B cell (primary cell): ENCODE data around the gene FBXL20. TPM values are rescaled to one million over a fixed set of nuclear protein-coding genes. Genes with fewer than 3 reads are reported as not detected.

Source experiments
- ATAC-seq: fragments of 200-7000 bp; cut with Tn5 transposase; one replicate; pipeline ENCODE4 v1.10.0; 2021; ENCODE audit warnings: low read depth, mild to moderate bottlenecking, moderate number of reproducible peaks, moderate library complexity
- CTCF ChIA-PET: fragments of 350-600 bp; sonication (Branson Sonifier 250); formaldehyde crosslinking; loops from one replicate; lab custom pipeline; 2021; ENCODE audit warnings: antibody characterized with exemption, inconsistent platforms; lab: Charles Lee
- POLR2A ChIA-PET: fragments of 350-600 bp; sonication (Branson Sonifier 250); formaldehyde crosslinking; loops from one replicate; lab custom pipeline; 2021; ENCODE audit warnings: antibody characterized with exemption; lab: Charles Lee
- DNase-seq: peaks from one replicate; pipeline ENCODE4 v3.0.0; 2013
- H2AFZ ChIP-seq: 2 replicates; pipeline ENCODE4 v1.6.1; 2012; ENCODE audit warnings: mild to moderate bottlenecking, low read depth, low read length; ENCODE audit not compliant: insufficient read depth, poor library complexity, severe bottlenecking
- H3K27ac ChIP-seq, 2 donors: 1 replicate in 1 of 2; 2 replicates in 1 of 2; pipeline ENCODE4 v1.5.1; 2012 to 2013; ENCODE audit warnings: low read length in 2 of 2, mild to moderate bottlenecking in 2 of 2, moderate library complexity in 1 of 2
- H3K27me3 ChIP-seq, 4 experiments: fragments of 200-600 bp in 1 of 4; sonication (generic) in 1 of 4; replicated peaks in 1 of 4; 1 replicate in 2 of 4; 2 replicates in 2 of 4; pipeline versions ENCODE4 v1.6.1 to v1.7.0; 2013 to 2016; ENCODE audit warnings: low read length in 3 of 4, mild to moderate bottlenecking in 2 of 4, mixed read lengths in 1 of 4, moderate library complexity in 1 of 4; ENCODE audit not compliant: insufficient read depth in 4 of 4, control insufficient read depth in 3 of 4; ENCODE audit errors: control extremely low read depth in 1 of 4
- H3K36me3 ChIP-seq, 2 experiments: replicated peaks in 1 of 2; 1 replicate in 1 of 2; 2 replicates in 1 of 2; pipeline versions ENCODE4 v1.6.1 to v1.7.1; 2013; ENCODE audit warnings: low read length in 1 of 2; ENCODE audit not compliant: insufficient read depth in 2 of 2, control insufficient read depth in 1 of 2; ENCODE audit errors: control extremely low read depth in 1 of 2, extremely low read depth in 1 of 2
- H3K4me1 ChIP-seq, 2 donors: fragments of 200-600 bp in 1 of 2; sonication (generic) in 1 of 2; 1 replicate in 1 of 2; 2 replicates in 1 of 2; pipeline versions ENCODE4 v1.5.1 to v1.6.1; 2013 to 2017; ENCODE audit warnings: low read length in 2 of 2; ENCODE audit not compliant: control insufficient read depth in 2 of 2, insufficient read depth in 2 of 2
- H3K4me2 ChIP-seq: replicated peaks from 2 replicates; pipeline ENCODE3; 2012; ENCODE audit warnings: mild to moderate bottlenecking, low read depth, low read length; ENCODE audit not compliant: poor library complexity, severe bottlenecking
- H3K4me3 ChIP-seq, 5 experiments: fragments of 200-600 bp in 1 of 5; sonication (generic) in 1 of 5; 1 replicate in 3 of 5; 2 replicates in 2 of 5; pipeline versions ENCODE4 v1.5.1 to v1.7.0; 2011 to 2016; ENCODE audit warnings: low read length in 4 of 5, mild to moderate bottlenecking in 4 of 5, low read depth in 2 of 5, control low read depth in 1 of 5, moderate library complexity in 1 of 5; ENCODE audit not compliant: insufficient read depth in 1 of 5; ENCODE audit errors: control extremely low read depth in 1 of 5, extremely low read depth in 1 of 5
- H3K79me2 ChIP-seq: fragments of 200-600 bp; sonication (generic); one replicate; pipeline ENCODE4 v1.6.0; 2016; ENCODE audit warnings: low read length; ENCODE audit not compliant: control insufficient read depth, insufficient read depth
- H3K9ac ChIP-seq: fragments of 200-600 bp; sonication (generic); 2 replicates; pipeline ENCODE4 v1.6.1; 2017; ENCODE audit warnings: mild to moderate bottlenecking, low read length, moderate library complexity
- H3K9me3 ChIP-seq, 3 donors: one replicate each; pipeline versions ENCODE4 v1.6.1 to v1.7.1; 2013; ENCODE audit warnings: low read length in 2 of 3; ENCODE audit not compliant: control insufficient read depth in 2 of 3, insufficient read depth in 1 of 3; ENCODE audit errors: control extremely low read depth in 1 of 3
- H4K20me1 ChIP-seq: 2 replicates; pipeline ENCODE4 v1.6.0; 2012; ENCODE audit warnings: mild to moderate bottlenecking, low read length; ENCODE audit not compliant: insufficient read depth, control insufficient read depth, poor library complexity, severe bottlenecking
- H3K27ac Mint-ChIP-seq: one replicate; pipeline ENCODE4 v1.8.0; 2021; ENCODE audit warnings: mixed read lengths
- H3K27me3 Mint-ChIP-seq: one replicate; pipeline ENCODE4 v1.8.0; 2021; ENCODE audit warnings: mixed read lengths
- H3K4me1 Mint-ChIP-seq: one replicate; pipeline ENCODE4 v1.8.0; 2021; ENCODE audit warnings: mixed read lengths
- H3K4me3 Mint-ChIP-seq: one replicate; pipeline ENCODE4 v1.8.0; 2021; ENCODE audit warnings: mixed read lengths
- H3K9me3 Mint-ChIP-seq: one replicate; pipeline ENCODE4 v1.8.0; 2022; ENCODE audit warnings: mixed read lengths; ENCODE audit not compliant: insufficient read depth
- EZH2 ChIP-seq: IDR thresholded peaks from 2 replicates; pipeline ENCODE4 v1.6.1; 2012; ENCODE audit warnings: borderline replicate concordance, low read depth, mild to moderate bottlenecking, moderate library complexity, low read length; ENCODE audit not compliant: insufficient read depth, poor library complexity, severe bottlenecking
- WGBS: methylation state at CpG from one replicate; pipeline ENCODE4 v1.1.5; 2013; ENCODE audit warnings: missing lambda C conversion rate; ENCODE audit not compliant: insufficient coverage; 5-methylcytosine and 5-hydroxymethylcytosine counted together
- intact Hi-C: fragments of 100-400 bp; cut with micrococcal nuclease; formaldehyde crosslinking; loops from one replicate; pipeline ENCODE4 v1.10.0; 2022
- polyA plus RNA-seq: library from polyadenylated mRNA; depleted of rRNA; stranded (reverse); fragments of >200 nt; gene quantifications from 2 replicates; pipeline ENCODE4 v1.2.3, GENCODE V29; 2012
- total RNA-seq, 2 donors: library from RNA; stranded (reverse); fragments of 120-200 nt in 1 of 2; gene quantifications; 1 replicate in 1 of 2; 2 replicates in 1 of 2; pipeline versions ENCODE4 v1.2.3 to v1.2.4, GENCODE V29; 2013 to 2022
- TF ChIP-seq, protein P1 (sequence below): fragments of 200-600 bp; IDR thresholded peaks from one replicate; pipeline ENCODE4 v1.8.0; 2022; ENCODE audit warnings: antibody characterized with exemption, mild to moderate bottlenecking

Gene FBXL20
- total and polyA plus RNA-seq, 2 donors (not counting 1 experiment from before 2014, with no cell fraction given) = 6.1 to 36.2 TPM

- H3K27ac Mint-ChIP-seq = no peak overlapping the region
- Histone ChIP-seq H3K9me3 (no peaks in the 10 kb centered on the region), H2AFZ (no peak overlapping the region), H3K4me3 (no peak overlapping the region), H3K4me2 (no peak overlapping the region), H3K36me3 (no peaks in the 10 kb centered on the region), H4K20me1 (peaks cover 8% of the 10 kb centered on the region), H3K9ac (no peak overlapping the region), H3K79me2 (peaks cover 46% of the 10 kb centered on the region), H3K27ac (no peak overlapping the region), H3K4me1 (no peaks in the 10 kb centered on the region), H3K27me3 (no peaks in the 10 kb centered on the region)
- ChIA-PET POLR2A (no interaction called here), CTCF (no interaction called here)
- 100% methylated on average over 3 of the region's 8 CpGs for WGBS
- no peaks in the 10 kb centered on the region for H3K9me3 Mint-ChIP-seq
- no peak overlapping the region for H3K4me3 Mint-ChIP-seq
- DNase-seq = no peak
- ATAC-seq = no peak
- H3K4me1 Mint-ChIP-seq = peaks cover 11% of the 10 kb centered on the region
- no peaks in the 10 kb centered on the region for H3K27me3 Mint-ChIP-seq
- intact Hi-C loops = no loop called here
- TF ChIP-seq, protein P1, sequence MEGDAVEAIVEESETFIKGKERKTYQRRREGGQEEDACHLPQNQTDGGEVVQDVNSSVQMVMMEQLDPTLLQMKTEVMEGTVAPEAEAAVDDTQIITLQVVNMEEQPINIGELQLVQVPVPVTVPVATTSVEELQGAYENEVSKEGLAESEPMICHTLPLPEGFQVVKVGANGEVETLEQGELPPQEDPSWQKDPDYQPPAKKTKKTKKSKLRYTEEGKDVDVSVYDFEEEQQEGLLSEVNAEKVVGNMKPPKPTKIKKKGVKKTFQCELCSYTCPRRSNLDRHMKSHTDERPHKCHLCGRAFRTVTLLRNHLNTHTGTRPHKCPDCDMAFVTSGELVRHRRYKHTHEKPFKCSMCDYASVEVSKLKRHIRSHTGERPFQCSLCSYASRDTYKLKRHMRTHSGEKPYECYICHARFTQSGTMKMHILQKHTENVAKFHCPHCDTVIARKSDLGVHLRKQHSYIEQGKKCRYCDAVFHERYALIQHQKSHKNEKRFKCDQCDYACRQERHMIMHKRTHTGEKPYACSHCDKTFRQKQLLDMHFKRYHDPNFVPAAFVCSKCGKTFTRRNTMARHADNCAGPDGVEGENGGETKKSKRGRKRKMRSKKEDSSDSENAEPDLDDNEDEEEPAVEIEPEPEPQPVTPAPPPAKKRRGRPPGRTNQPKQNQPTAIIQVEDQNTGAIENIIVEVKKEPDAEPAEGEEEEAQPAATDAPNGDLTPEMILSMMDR = no peak
- no peak for TF ChIP-seq EZH2
Measured at GRCh38 chr17:39364236-39365025, 37.0 kb downstream of the FBXL20 start.

- Histone ChIP-seq H3K79me2 (peaks cover 54% of the 10 kb centered on the region), H3K27ac (no peak overlapping the region), H3K4me2 (no peak overlapping the region), H3K4me3 (no peak overlapping the region), H3K9me3 (no peaks in the 10 kb centered on the region), H2AFZ (no peak overlapping the region), H3K9ac (no peak overlapping the region), H3K4me1 (no peaks in the 10 kb centered on the region), H3K36me3 (peaks cover 0 to 3% of the 10 kb centered on the region in 2 experiments), H4K20me1 (peaks cover 17% of the 10 kb centered on the region), H3K27me3 (no peaks in the 10 kb centered on the region)
- no peak overlapping the region for H3K27ac Mint-ChIP-seq
- no peaks in the 10 kb centered on the region for H3K27me3 Mint-ChIP-seq
- intact Hi-C loops = no loop called here
- no peak for DNase-seq
- ChIA-PET POLR2A (no interaction called here), CTCF (no interaction called here)
- H3K4me1 Mint-ChIP-seq = peaks cover 10% of the 10 kb centered on the region
- ATAC-seq = no peak
- no peaks in the 10 kb centered on the region for H3K9me3 Mint-ChIP-seq
- WGBS = 100% methylated on average over 1 of the region's 1 CpG
- TF ChIP-seq, protein P1 = no peak
- no peak for TF ChIP-seq EZH2
- no peak overlapping the region for H3K4me3 Mint-ChIP-seq
Measured at GRCh38 chr17:39361064-39361463, 40.4 kb downstream of the FBXL20 start.
